ENCODE measurements around the gene ATXN3L.

DNA sequence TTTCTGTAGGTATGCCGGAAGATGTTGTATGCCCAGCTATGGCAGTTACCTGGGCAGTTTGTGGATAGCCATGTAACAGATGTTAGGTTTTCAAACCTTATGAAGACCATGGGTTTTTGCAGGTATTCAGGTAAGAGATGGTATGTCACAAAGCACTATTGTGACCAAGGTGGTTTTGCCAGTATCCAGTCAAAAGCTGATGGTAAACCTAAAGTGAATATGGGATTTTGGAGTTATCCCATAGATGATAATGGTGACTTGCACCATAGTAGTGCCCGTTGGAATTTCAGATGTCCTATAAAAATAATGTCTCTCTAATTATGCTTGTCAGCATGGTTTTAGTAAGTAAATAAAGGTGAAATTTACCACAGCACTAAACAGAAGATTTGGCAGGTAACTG lies at the start of gene ATXN3L:
- TF ChIP-seq, protein P1, sequence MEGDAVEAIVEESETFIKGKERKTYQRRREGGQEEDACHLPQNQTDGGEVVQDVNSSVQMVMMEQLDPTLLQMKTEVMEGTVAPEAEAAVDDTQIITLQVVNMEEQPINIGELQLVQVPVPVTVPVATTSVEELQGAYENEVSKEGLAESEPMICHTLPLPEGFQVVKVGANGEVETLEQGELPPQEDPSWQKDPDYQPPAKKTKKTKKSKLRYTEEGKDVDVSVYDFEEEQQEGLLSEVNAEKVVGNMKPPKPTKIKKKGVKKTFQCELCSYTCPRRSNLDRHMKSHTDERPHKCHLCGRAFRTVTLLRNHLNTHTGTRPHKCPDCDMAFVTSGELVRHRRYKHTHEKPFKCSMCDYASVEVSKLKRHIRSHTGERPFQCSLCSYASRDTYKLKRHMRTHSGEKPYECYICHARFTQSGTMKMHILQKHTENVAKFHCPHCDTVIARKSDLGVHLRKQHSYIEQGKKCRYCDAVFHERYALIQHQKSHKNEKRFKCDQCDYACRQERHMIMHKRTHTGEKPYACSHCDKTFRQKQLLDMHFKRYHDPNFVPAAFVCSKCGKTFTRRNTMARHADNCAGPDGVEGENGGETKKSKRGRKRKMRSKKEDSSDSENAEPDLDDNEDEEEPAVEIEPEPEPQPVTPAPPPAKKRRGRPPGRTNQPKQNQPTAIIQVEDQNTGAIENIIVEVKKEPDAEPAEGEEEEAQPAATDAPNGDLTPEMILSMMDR (IDR thresholded peaks at IDR 0.05), result no peak
- no peak for TF ChIP-seq POLR2A (IDR thresholded peaks at IDR 0.05)

Data from right lobe of liver (tissue), 4 donors.